T-helper 1 cell (primary cell): Measurements from ENCODE around the gene MAN2A1.
A peak's percentile ranks its signal among the peaks of the same experiment; 100 is the strongest.
"Not testable (repeated sequence)": the region's sequence is repeated elsewhere in the genome, so short reads cannot be mapped to it uniquely, and the experiment has no call there.

Experiments used
- DNase-seq, 5 donors: peaks; one replicate each; pipeline ENCODE4 v3.0.0-alpha.2; 2012 to 2020

The MAN2A1 gene

GRCh38 chr5:109832207-109833188 lies 142.8 kb downstream of the MAN2A1 start:
- DNase-seq = not testable (repeated sequence)

GRCh38 chr5:109833946-109834345 lies 144.2 kb downstream of the MAN2A1 start:
- no peak for DNase-seq

- DNase-seq = no peak
These were observed 146.6 kb downstream of the MAN2A1 start for GRCh38 chr5:109836280-109836679.

GRCh38 chr5:109837231-109837861 lies 147.6 kb downstream of the MAN2A1 start:
- no peak for DNase-seq

- DNase-seq = no peak
These were observed 148.4 kb downstream of the MAN2A1 start for GRCh38 chr5:109838157-109838556.

GRCh38 chr5:109844148-109844547 lies 154.4 kb downstream of the MAN2A1 start:
- no peak for DNase-seq

GRCh38 chr5:109844695-109845094 lies 155.0 kb downstream of the MAN2A1 start:
- no peak for DNase-seq

GRCh38 chr5:109848130-109848529 lies 158.4 kb downstream of the MAN2A1 start:
- DNase-seq = no peak

GRCh38 chr5:109849478-109850088 lies 159.9 kb downstream of the MAN2A1 start:
- no peak for DNase-seq

- peak in 1 of 5 donors; percentile 31 for DNase-seq
These were observed 162.8 kb downstream of the MAN2A1 start for GRCh38 chr5:109852371-109853155.

- no peak for DNase-seq
These were observed 163.7 kb downstream of the MAN2A1 start for GRCh38 chr5:109853377-109853776.

GRCh38 chr5:109855056-109855455 lies 165.3 kb downstream of the MAN2A1 start:
- no peak for DNase-seq

GRCh38 chr5:109857405-109858031 lies 167.8 kb downstream of the MAN2A1 start:
- peak in 3 of 5 donors; percentile 5 to 72 (median 15) for DNase-seq

- no peak for DNase-seq
These were observed 169.8 kb downstream of the MAN2A1 start for GRCh38 chr5:109859537-109859936.

- DNase-seq = no peak
These were observed 172.6 kb downstream of the MAN2A1 start for GRCh38 chr5:109862301-109862700.

- peak in 1 of 5 donors; percentile 52 for DNase-seq
These were observed 174.0 kb downstream of the MAN2A1 start for GRCh38 chr5:109863752-109864151.

- no peak for DNase-seq
These were observed 175.9 kb downstream of the MAN2A1 start for GRCh38 chr5:109865637-109866036.

- DNase-seq = no peak
These were observed 176.3 kb downstream of the MAN2A1 start for GRCh38 chr5:109866051-109866450.

- no peak for DNase-seq
These were observed 179.0 kb downstream of the MAN2A1 start for GRCh38 chr5:109868737-109869136.

- DNase-seq = no peak
These were observed 184.0 kb downstream of the MAN2A1 start for GRCh38 chr5:109873687-109874086.

- DNase-seq = no peak
These were observed 184.4 kb downstream of the MAN2A1 start for GRCh38 chr5:109874108-109874507.
